B cell (primary cell): ENCODE results near the gene IL22RA2.
"Not testable (repeated sequence)": the region's sequence is repeated elsewhere in the genome, so short reads cannot be mapped to it uniquely, and the experiment has no call there.

ENCODE experiments used
- CTCF ChIP-seq: fragments of 200-600 bp; IDR thresholded peaks from one replicate; pipeline ENCODE4 v1.8.0; 2022; ENCODE audit warnings: antibody characterized with exemption, mild to moderate bottlenecking
- EZH2 ChIP-seq: IDR thresholded peaks from 2 replicates; pipeline ENCODE4 v1.6.1; 2012; ENCODE audit warnings: borderline replicate concordance, low read depth, mild to moderate bottlenecking, moderate library complexity, low read length; ENCODE audit not compliant: insufficient read depth, poor library complexity, severe bottlenecking

- not testable (repeated sequence) for TF ChIP-seq CTCF, EZH2
Measured at GRCh38 chr6:137215630-137216029, 42.2 kb upstream of the IL22RA2 start.
